SK-N-SH (cell line): ENCODE results near the gene FOXI2.

Source experiments
- YY1 ChIP-seq: IDR thresholded peaks from 2 replicates; pipeline ENCODE4 v1.4.0; 2012; ENCODE audit warnings: low read depth, mild to moderate bottlenecking
- TF ChIP-seq, protein P1 (sequence below): fragments of 200-600 bp; sonication (generic); IDR thresholded peaks from 2 replicates; pipeline ENCODE4 v1.6.1; 2017; ENCODE audit warnings: antibody characterized with exemption, mild to moderate bottlenecking, moderate library complexity

GRCh38 chr10:127745861-127746260, 8.9 kb downstream of the FOXI2 start:
- no peak for TF ChIP-seq YY1
- TF ChIP-seq, protein P1, sequence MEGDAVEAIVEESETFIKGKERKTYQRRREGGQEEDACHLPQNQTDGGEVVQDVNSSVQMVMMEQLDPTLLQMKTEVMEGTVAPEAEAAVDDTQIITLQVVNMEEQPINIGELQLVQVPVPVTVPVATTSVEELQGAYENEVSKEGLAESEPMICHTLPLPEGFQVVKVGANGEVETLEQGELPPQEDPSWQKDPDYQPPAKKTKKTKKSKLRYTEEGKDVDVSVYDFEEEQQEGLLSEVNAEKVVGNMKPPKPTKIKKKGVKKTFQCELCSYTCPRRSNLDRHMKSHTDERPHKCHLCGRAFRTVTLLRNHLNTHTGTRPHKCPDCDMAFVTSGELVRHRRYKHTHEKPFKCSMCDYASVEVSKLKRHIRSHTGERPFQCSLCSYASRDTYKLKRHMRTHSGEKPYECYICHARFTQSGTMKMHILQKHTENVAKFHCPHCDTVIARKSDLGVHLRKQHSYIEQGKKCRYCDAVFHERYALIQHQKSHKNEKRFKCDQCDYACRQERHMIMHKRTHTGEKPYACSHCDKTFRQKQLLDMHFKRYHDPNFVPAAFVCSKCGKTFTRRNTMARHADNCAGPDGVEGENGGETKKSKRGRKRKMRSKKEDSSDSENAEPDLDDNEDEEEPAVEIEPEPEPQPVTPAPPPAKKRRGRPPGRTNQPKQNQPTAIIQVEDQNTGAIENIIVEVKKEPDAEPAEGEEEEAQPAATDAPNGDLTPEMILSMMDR: no peak
